Activated naive CD8-positive, alpha-beta T cell (primary cell): ENCODE data around the gene MPP3.
"Not testable (repeated sequence)": the region's sequence is repeated elsewhere in the genome, so short reads cannot be mapped to it uniquely, and the experiment has no call there.

Source experiments
- H3K27ac Mint-ChIP-seq: one replicate; pipeline ENCODE4 v1.8.0; 2021; ENCODE audit warnings: mixed read lengths
- H3K27me3 Mint-ChIP-seq: one replicate; pipeline ENCODE4 v1.8.0; 2021; ENCODE audit warnings: mixed read lengths
- H3K36me3 Mint-ChIP-seq: one replicate; pipeline ENCODE4 v1.8.0; 2021; ENCODE audit warnings: mixed read lengths
- H3K4me1 Mint-ChIP-seq: one replicate; pipeline ENCODE4 v1.8.0; 2021; ENCODE audit warnings: low read depth, mixed read lengths
- H3K4me3 Mint-ChIP-seq: one replicate; pipeline ENCODE4 v1.8.0; 2021; ENCODE audit warnings: mild to moderate bottlenecking, mixed read lengths
- H3K9me3 Mint-ChIP-seq: one replicate; pipeline ENCODE4 v1.8.0; 2021; ENCODE audit warnings: low read depth, mixed read lengths

MPP3 gene

DNA sequence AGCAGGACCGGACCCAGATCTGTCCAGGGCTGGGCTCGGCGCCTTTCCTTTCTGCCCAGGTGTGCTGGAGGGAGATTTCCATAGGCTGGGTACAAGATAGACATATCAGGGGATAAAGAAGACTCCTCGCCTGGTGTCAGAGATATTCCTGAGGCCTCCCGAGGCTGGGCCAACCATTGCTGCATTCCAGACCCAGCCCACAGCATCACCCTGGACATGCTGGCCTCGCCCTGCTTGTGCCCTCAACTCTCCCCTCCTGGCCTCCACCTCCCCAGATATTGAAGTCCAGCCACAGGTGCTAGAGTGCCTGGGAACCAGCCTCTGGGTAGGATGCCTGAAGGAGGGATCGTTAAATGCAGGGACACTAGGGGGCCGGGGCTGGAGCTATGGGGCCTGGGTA is 16.2 kb upstream of the MPP3 start:
- no peaks in the 10 kb centered on the region for H3K4me1 Mint-ChIP-seq
- no peaks in the 10 kb centered on the region for H3K36me3 Mint-ChIP-seq
- H3K27me3 Mint-ChIP-seq: peaks cover 3% of the 10 kb centered on the region
- no peak overlapping the region for H3K27ac Mint-ChIP-seq
- no peaks in the 10 kb centered on the region for H3K9me3 Mint-ChIP-seq
- H3K4me3 Mint-ChIP-seq: no peak overlapping the region

DNA sequence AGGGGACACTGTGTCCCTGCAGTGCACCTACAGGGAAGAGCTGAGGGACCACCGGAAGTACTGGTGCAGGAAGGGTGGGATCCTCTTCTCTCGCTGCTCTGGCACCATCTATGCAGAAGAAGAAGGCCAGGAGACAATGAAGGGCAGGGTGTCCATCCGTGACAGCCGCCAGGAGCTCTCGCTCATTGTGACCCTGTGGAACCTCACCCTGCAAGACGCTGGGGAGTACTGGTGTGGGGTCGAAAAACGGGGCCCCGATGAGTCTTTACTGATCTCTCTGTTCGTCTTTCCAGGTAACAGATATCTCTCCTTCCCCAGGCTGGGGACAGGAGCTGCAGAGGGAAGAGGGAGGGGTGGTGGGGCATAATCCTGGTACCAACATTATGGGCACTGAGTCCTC is 15.7 kb upstream of the MPP3 start:
- no peaks in the 10 kb centered on the region for H3K9me3 Mint-ChIP-seq
- H3K36me3 Mint-ChIP-seq: no peaks in the 10 kb centered on the region
- H3K4me3 Mint-ChIP-seq: no peak overlapping the region
- no peak overlapping the region for H3K27ac Mint-ChIP-seq
- H3K4me1 Mint-ChIP-seq: no peaks in the 10 kb centered on the region
- peaks cover 3% of the 10 kb centered on the region for H3K27me3 Mint-ChIP-seq

DNA sequence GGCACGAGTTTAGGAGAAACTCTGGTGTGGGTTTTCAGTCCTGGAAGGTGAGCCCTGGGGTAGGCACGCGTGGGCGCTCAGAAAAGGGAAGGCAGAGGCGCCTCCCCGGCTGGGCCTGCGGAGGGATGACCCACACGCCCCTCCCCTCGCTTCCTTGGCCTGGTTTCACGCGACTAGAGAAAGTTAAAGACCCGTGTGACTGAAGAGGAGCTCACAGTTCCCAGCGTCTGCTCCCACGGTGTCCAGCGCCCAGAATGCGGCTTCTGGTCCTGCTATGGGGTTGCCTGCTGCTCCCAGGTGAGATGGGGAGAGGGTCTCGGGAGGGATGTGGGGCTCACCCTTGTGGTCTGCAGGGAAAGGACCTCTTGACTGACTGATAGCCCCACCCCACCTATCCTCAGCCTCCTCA is 14.0 kb upstream of the MPP3 start, which contains the start of gene CD300LG:
Gene CD300LG, plus strand, starts transcription at position 214 of the 409 bp plus-strand sequence. Its CDS starts 41 bp downstream, at position 255.
- no peaks in the 10 kb centered on the region for H3K4me1 Mint-ChIP-seq
- no peaks in the 10 kb centered on the region for H3K36me3 Mint-ChIP-seq
- peaks cover 5% of the 10 kb centered on the region for H3K27me3 Mint-ChIP-seq
- H3K9me3 Mint-ChIP-seq: no peaks in the 10 kb centered on the region
- no peak within 1 kb of the TSS for H3K27ac Mint-ChIP-seq
- H3K4me3 Mint-ChIP-seq: no peak within 1 kb of the TSS

DNA sequence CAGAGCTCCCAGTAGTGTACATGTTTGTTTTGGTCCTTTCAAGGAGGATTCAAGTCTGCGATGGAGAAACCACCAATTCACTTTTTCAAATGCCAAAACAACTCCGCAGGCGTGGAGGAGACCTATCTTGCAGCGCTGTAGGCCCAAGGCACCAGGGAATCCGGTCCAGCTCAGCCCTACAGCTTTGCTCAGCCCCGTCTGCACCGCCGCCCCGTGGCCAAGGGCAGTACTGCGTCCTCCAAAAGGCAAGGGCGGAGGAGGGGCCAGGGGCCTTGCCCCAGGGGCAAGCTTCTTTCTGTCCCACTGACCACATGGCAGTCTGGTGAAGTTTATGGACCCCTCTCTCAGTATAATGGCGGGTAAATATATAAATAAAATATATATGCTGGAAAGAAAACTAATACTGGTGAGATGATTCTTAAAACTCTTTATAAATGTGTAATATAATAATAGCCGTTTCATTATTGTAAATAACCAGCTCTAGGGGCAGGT is 13.3 kb upstream of the MPP3 start:
- Mint-ChIP-seq H3K9me3 (no peaks in the 10 kb centered on the region), H3K4me1 (no peaks in the 10 kb centered on the region), H3K27me3 (peaks cover 5% of the 10 kb centered on the region), H3K27ac (no peak overlapping the region), H3K4me3 (no peak overlapping the region), H3K36me3 (no peaks in the 10 kb centered on the region)

DNA sequence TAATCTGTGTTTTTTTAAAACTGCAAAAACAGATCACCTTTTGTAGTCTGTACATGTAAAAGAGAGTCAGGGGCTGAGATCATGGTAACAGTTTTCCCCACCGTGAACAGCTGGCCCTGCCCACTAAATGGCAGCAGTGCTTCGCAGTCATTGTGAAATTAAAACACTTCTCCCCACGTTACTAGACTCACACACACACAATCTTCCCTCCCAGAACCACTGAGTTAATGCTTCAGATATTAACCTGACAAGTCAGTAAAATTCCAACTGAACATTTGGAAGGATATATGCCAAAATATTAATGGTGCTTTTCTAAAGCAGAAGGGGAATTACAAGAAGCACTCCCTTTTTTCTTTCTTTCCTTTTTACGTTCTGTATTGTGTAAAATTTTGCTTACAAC is 12.8 kb upstream of the MPP3 start:
- Mint-ChIP-seq H3K27ac (no peak overlapping the region), H3K4me3 (no peak overlapping the region), H3K36me3 (no peaks in the 10 kb centered on the region), H3K9me3 (no peaks in the 10 kb centered on the region), H3K4me1 (no peaks in the 10 kb centered on the region), H3K27me3 (peaks cover 5% of the 10 kb centered on the region)

DNA sequence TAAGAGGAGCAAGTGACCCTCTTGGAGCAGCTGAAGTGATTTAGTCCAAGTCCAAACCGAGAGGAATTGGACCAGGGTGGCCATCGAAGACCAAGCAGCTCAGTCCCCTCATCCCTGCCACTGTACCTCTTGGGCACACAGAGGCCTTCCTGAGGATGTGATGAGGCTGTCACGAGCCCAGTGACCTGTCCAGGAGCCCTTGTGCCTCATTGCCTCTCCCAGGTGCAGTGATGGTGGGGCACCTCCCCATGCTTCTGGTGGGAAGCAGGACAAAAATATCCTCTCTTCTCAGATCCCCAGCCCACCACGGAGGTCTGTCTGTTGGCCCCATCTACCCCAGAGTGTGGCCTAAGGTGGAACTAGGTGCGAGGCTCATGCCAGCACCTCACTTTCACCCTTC is 11.3 kb upstream of the MPP3 start:
- no peaks in the 10 kb centered on the region for H3K36me3 Mint-ChIP-seq
- no peak overlapping the region for H3K27ac Mint-ChIP-seq
- peaks cover 5% of the 10 kb centered on the region for H3K27me3 Mint-ChIP-seq
- no peaks in the 10 kb centered on the region for H3K4me1 Mint-ChIP-seq
- H3K4me3 Mint-ChIP-seq: no peak overlapping the region
- H3K9me3 Mint-ChIP-seq: no peaks in the 10 kb centered on the region

DNA sequence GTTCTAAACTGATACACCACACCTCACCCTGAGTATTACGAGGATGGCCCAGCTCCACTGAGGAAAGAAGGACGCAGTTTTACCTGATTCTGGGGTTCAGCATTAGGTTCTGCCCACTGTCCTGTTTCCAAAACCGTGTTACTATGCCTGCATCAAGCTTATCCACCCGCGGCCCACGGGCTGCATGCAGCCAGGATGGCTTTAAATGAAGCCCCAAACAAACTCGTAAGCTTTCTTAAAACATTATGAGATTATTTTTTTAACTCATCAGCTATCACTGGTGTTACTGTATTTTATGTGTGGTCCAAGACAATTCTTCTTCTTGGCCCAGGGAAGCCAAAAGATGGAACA is 10.0 kb upstream of the MPP3 start:
- Mint-ChIP-seq H3K27ac (no peak overlapping the region), H3K4me1 (no peaks in the 10 kb centered on the region), H3K27me3 (peaks cover 3% of the 10 kb centered on the region), H3K36me3 (no peaks in the 10 kb centered on the region), H3K9me3 (no peaks in the 10 kb centered on the region), H3K4me3 (no peak overlapping the region)

DNA sequence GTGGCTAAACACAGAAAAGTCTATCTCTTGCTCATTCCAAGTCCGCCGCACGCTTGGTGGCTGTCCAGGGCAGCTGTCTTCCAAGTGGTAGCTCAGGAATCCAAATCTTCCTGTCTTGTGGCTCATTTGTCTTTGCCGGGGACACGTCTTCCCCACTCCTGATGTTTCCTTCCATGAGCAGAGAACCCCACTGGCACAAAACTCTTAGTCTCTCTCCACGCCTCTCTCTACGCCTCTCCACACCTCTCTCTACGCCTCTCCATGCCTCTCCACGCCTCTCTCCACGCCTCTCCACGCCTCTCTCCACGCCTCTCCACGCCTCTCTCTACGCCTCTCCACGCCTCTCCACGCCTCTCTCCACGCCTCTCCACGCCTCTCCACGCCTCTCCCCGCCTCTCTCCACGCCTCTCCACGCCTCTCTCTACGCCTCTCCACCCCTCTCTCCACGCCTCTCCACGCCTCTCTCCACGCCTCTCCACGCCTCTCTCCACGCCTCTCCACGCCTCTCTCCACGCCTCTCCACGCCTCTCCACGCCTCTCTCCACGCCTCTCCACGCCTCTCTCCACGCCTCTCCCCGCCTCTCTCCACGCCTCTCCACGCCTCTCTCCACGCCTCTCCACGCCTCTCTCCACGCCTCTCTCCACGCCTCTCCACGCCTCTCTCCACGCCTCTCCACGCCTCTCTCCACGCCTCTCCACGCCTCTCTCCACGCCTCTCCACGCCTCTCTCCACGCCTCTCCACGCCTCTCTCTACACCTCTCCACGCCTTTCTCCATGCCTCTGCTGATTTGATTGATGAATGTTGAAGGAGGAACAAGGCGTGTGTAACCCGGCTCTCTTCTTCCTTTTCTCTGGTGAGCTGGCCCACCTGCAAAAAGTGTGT is 9.4 kb upstream of the MPP3 start:
- not testable (repeated sequence) for H3K4me1 Mint-ChIP-seq, H3K27me3 Mint-ChIP-seq, H3K36me3 Mint-ChIP-seq, H3K4me3 Mint-ChIP-seq, H3K27ac Mint-ChIP-seq, H3K9me3 Mint-ChIP-seq

DNA sequence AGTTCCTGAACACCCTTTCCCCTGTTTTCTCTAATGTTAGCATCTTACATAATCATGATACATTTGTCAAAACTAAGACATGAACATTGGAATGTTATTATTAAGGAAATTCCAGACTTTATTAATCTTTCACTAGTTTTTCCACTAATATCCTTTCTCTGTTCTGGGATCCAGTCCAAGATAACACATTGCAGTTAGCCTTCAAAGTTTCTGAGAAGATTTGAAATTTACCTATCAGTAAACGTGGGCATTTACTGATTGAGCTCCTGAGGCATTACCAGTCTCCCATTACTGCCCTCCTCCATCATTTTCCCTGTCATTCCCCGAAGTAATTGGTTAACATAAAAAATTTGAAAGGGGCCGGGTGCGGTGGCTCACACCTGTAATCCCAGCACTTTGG is 8.3 kb upstream of the MPP3 start:
- H3K36me3 Mint-ChIP-seq: no peaks in the 10 kb centered on the region
- no peaks in the 10 kb centered on the region for H3K9me3 Mint-ChIP-seq
- no peak overlapping the region for H3K4me3 Mint-ChIP-seq
- no peak overlapping the region for H3K27ac Mint-ChIP-seq
- H3K4me1 Mint-ChIP-seq: no peaks in the 10 kb centered on the region
- peaks cover 2% of the 10 kb centered on the region for H3K27me3 Mint-ChIP-seq

DNA sequence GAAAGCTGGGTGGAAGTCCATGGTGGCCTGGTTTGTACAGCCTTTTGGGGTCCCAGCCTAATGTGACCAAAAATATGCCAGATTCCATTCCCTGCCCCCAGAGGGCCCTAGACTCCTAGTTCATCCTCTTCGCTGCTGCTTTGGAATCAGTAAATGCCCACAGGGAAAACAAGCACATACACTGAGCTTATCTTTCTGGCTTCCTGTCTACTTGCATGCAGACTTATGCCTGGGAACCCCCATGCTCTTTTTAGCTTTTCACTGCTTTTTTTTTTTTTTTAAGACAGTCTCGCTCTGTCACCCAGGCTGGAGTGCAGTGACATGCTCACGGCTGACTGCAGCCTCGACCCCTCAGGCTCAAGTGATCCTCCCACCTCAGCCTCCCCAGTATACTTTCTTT is 7.9 kb upstream of the MPP3 start:
- Mint-ChIP-seq H3K27me3 (peaks cover 6% of the 10 kb centered on the region), H3K27ac (no peak overlapping the region), H3K4me1 (no peaks in the 10 kb centered on the region), H3K9me3 (no peaks in the 10 kb centered on the region), H3K36me3 (no peaks in the 10 kb centered on the region), H3K4me3 (no peak overlapping the region)

DNA sequence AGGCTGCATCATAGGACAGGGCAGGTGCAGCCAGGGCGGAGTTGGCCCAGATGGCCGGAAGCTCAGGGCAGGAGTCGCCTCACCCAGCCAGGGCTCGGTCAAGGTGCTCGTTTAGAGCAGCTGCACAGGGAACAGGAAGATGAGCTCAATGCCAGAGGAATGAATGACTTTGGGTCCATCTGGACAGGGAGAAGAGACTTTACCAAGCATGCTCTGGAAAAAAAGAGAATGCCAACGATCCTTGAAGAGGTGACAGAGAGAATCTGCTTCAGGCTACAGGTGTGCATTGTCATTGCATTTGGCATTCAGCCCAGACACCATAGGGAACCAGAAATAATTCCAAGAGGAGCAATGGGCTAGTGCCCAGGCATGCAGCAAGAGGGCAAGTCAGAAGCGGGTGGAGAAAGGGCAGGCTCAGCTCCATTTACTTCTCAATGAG is 6.7 kb upstream of the MPP3 start:
- Mint-ChIP-seq H3K4me3 (no peak overlapping the region), H3K36me3 (no peaks in the 10 kb centered on the region), H3K27ac (no peak overlapping the region), H3K4me1 (no peaks in the 10 kb centered on the region), H3K9me3 (no peaks in the 10 kb centered on the region), H3K27me3 (peaks cover 6% of the 10 kb centered on the region)

DNA sequence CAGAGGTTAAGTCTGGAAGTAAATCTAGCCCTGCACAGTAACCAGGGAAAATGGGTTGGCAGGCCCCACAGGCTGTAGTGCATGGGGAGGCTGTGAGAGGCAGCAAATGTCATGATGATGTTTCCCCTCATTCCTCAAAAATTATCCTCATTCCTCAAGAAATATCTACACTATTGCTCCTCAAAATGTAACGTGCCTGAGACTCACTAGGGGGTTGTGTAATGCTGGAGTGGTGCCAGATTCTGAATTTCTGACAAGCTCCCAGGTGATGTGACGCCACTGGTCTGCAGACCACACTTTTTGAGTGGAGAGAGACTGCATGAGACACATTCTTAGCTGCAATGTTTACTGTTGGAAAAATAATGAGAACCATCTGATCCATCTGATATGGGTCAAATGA is 1.2 kb upstream of the MPP3 start:
- Mint-ChIP-seq H3K9me3 (no peaks in the 10 kb centered on the region), H3K27ac (no peak overlapping the region), H3K27me3 (peaks cover 12% of the 10 kb centered on the region), H3K36me3 (no peaks in the 10 kb centered on the region), H3K4me3 (peak overlapping the region; percentile 86), H3K4me1 (peaks cover 17% of the 10 kb centered on the region)

DNA sequence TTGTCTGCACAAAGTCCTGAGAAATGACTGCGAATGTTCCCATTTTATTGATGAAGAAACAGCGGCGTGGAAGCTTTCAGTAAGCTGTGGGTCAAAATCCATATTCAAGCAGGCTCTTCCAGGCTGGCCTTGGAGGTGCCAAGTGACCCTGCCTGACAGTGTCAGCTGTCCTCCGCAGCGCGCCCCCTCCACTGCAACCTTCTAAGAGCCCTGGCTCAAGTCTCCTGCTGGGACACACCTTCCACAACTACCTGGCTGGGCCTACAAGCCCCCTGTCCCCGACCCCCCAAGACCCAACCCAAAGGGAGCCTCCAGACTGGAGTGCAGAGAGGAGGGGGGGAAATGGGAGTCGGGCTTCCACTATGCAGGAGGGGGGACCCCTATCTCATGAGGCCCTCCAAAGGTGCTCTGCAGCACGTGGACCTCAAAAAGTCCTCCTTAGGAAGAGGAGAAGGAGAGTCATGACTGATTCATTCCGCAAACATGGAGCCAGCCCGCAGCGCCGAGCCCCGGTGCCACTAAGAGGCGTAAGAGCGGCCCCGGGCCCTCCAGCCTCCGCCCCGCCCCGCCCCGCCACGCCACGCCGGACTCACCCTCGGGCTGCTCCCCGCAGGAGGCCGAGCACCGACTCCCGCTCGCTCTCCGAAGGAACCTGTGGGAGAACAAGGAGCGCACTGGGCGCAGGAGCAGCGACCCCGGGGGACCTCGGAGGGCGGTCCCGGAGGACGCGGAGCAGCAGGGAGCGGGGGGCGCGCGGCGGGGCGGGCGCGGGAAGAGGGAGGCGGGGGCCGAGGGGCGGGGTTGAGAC is 574 bp downstream of the MPP3 start:
- no peaks in the 10 kb centered on the region for H3K9me3 Mint-ChIP-seq
- peaks cover 17% of the 10 kb centered on the region for H3K4me1 Mint-ChIP-seq
- peak overlapping the region; percentile 78 for H3K4me3 Mint-ChIP-seq
- H3K36me3 Mint-ChIP-seq: no peaks in the 10 kb centered on the region
- peaks cover 12% of the 10 kb centered on the region for H3K27me3 Mint-ChIP-seq
- H3K27ac Mint-ChIP-seq: no peak overlapping the region

DNA sequence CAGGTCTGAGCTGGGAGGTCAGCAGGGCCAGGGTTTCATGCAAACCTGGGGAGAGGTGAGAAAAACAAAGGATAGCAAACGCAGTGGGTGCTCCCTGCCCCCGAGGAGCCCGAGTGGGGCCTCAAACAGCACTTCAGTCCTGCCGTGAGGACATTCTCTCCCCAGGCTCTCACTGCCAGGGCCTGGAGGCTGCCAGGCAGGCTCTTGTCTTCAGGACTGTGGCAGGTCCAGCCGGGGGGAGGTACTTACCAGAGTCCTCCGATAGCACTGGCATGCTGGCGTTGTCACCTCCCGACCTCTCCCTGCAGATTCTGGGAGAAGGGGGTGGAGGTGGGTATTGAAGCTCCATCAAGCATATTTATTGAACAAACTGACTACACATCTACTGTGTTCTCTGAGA is 1.3 kb downstream of the MPP3 start:
- H3K27me3 Mint-ChIP-seq: peaks cover 12% of the 10 kb centered on the region
- peak overlapping the region; percentile 78 for H3K4me3 Mint-ChIP-seq
- H3K27ac Mint-ChIP-seq: no peak overlapping the region
- no peaks in the 10 kb centered on the region for H3K9me3 Mint-ChIP-seq
- peaks cover 17% of the 10 kb centered on the region for H3K4me1 Mint-ChIP-seq
- no peaks in the 10 kb centered on the region for H3K36me3 Mint-ChIP-seq

DNA sequence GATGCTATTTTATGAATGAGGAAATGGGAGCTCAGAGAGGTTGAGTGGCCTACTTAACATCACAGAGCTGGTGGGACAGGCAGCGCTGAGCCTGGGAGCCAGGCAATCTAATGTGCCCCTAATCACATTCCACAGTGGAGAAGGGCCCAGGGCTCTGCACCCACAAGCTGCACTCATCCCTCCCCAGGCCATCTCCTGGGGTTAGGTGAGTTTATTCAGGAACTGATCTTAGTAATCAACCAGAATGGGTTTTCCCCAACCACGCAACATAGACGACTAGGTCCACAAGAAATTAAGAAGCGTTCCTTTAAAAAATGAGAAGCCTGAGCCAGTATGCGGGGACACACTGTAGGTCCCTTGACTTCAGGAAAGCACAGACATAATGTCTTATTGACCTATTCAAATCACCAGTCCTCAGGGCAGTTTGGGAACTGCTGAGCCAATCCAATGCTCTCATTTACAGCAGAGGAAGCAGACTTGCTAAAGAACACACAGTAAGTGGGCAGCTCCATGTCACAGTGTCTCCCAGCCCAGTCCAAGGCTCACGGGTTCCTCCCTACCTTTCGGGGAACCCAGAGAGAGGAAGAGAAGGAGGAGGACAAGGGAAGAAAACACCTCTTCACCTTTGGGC is 2.3 kb downstream of the MPP3 start:
- no peaks in the 10 kb centered on the region for H3K9me3 Mint-ChIP-seq
- H3K36me3 Mint-ChIP-seq: no peaks in the 10 kb centered on the region
- peak overlapping the region; percentile 47 for H3K4me3 Mint-ChIP-seq
- peaks cover 8% of the 10 kb centered on the region for H3K27me3 Mint-ChIP-seq
- no peak overlapping the region for H3K27ac Mint-ChIP-seq
- peaks cover 17% of the 10 kb centered on the region for H3K4me1 Mint-ChIP-seq
